ENCODE results near the gene JAKMIP2.

GRCh38 chr5:147780924-147781573 is 1.5 kb downstream of the JAKMIP2 start:
- TF ChIP-seq CTCF (conservative IDR thresholded peaks at IDR 0.05 in 1 of 2, IDR thresholded peaks at IDR 0.05 in 1 of 2; ENCODE audit: extremely low read depth in 1 of 2, insufficient read depth in 1 of 2, low read depth in 1 of 2, low read length in 2 of 2): no peak
- TF ChIP-seq EZH2 (IDR thresholded peaks at IDR 0.05; ENCODE audit: borderline replicate concordance, low read length): no peak

All from mammary epithelial cell (primary cell).